H9 (cell line): ENCODE measurements around the gene VASH1. TPM values are rescaled to one million over a fixed set of nuclear protein-coding genes. Genes with fewer than 3 reads are reported as not detected.

Source experiments
- DNase-seq: peaks from one replicate; pipeline ENCODE4 v3.0.0-alpha.2; 2017
- H2AFZ ChIP-seq: one replicate; pipeline ENCODE4 v1.6.1; 2013; ENCODE audit warnings: mild to moderate bottlenecking, low read length, control low read depth, moderate library complexity
- H2AK5ac ChIP-seq: 2 replicates; pipeline ENCODE4 v1.6.1; 2013; ENCODE audit warnings: low read length, control low read depth, mixed read lengths; ENCODE audit not compliant: insufficient read length
- H2BK120ac ChIP-seq: one replicate; pipeline ENCODE4 v1.6.1; 2013; ENCODE audit warnings: low read depth, mild to moderate bottlenecking, low read length, control low read depth, inconsistent platforms; ENCODE audit not compliant: poor library complexity, severe bottlenecking
- H2BK12ac ChIP-seq: 2 replicates; pipeline ENCODE4 v1.6.1; 2013; ENCODE audit warnings: low read length, control low read depth, mixed read lengths, low read depth; ENCODE audit not compliant: insufficient read length
- H2BK15ac ChIP-seq: 2 replicates; pipeline ENCODE4 v1.6.1; 2013; ENCODE audit warnings: low read depth, low read length, control low read depth
- H2BK20ac ChIP-seq: one replicate; pipeline ENCODE4 v1.6.1; 2013; ENCODE audit warnings: low read depth, mild to moderate bottlenecking, low read length, control low read depth, inconsistent platforms; ENCODE audit not compliant: poor library complexity, severe bottlenecking
- H2BK5ac ChIP-seq: 2 replicates; pipeline ENCODE4 v1.6.1; 2013; ENCODE audit warnings: low read length, control low read depth, mixed read lengths; ENCODE audit not compliant: insufficient read length
- H3K14ac ChIP-seq: 2 replicates; pipeline ENCODE4 v1.6.1; 2013; ENCODE audit warnings: low read length, control low read depth; ENCODE audit not compliant: insufficient read depth
- H3K18ac ChIP-seq: 2 replicates; pipeline ENCODE4 v1.6.1; 2013; ENCODE audit warnings: low read depth, mild to moderate bottlenecking, mixed read lengths, low read length, control low read depth; ENCODE audit not compliant: insufficient read length
- H3K23ac ChIP-seq: 2 replicates; pipeline ENCODE4 v1.6.1; 2013; ENCODE audit warnings: low read length, control low read depth, mixed read lengths, low read depth; ENCODE audit not compliant: insufficient read length
- H3K23me2 ChIP-seq: 2 replicates; pipeline ENCODE4 v1.6.1; 2013; ENCODE audit warnings: low read depth, mild to moderate bottlenecking, mixed read lengths, low read length, control low read depth; ENCODE audit not compliant: insufficient read length, poor library complexity, severe bottlenecking
- H3K27ac ChIP-seq: 2 replicates; pipeline ENCODE4 v1.5.1; 2013; ENCODE audit warnings: low read length, control low read depth, mixed read lengths, low read depth; ENCODE audit not compliant: insufficient read length
- H3K27me3 ChIP-seq: 2 replicates; pipeline ENCODE4 v1.6.1; 2013; ENCODE audit warnings: low read length, control low read depth, inconsistent platforms; ENCODE audit not compliant: insufficient read depth
- H3K4ac ChIP-seq: 2 replicates; pipeline ENCODE4 v1.6.1; 2013; ENCODE audit warnings: low read depth, mild to moderate bottlenecking, control low read depth, inconsistent platforms, low read length, moderate library complexity
- H3K4me1 ChIP-seq: 2 replicates; pipeline ENCODE4 v1.6.1; 2013; ENCODE audit warnings: low read length, control low read depth, inconsistent platforms; ENCODE audit not compliant: insufficient read depth
- H3K4me2 ChIP-seq: 2 replicates; pipeline ENCODE4 v1.6.1; 2013; ENCODE audit warnings: low read length, control low read depth, mixed read lengths; ENCODE audit not compliant: insufficient read length, insufficient read depth
- H3K56ac ChIP-seq: 2 replicates; pipeline ENCODE4 v1.6.1; 2013; ENCODE audit warnings: low read depth, mild to moderate bottlenecking, mixed read lengths, low read length, control low read depth; ENCODE audit not compliant: insufficient read length
- H3K79me1 ChIP-seq: 2 replicates; pipeline ENCODE4 v1.6.1; 2013; ENCODE audit warnings: low read depth, mild to moderate bottlenecking, moderate library complexity, low read length, control low read depth, inconsistent platforms; ENCODE audit not compliant: insufficient read depth, poor library complexity, severe bottlenecking
- H3K79me2 ChIP-seq: 2 replicates; pipeline ENCODE4 v1.6.1; 2013; ENCODE audit warnings: low read length, control low read depth, inconsistent platforms; ENCODE audit not compliant: insufficient read depth
- H3K9ac ChIP-seq: 2 replicates; pipeline ENCODE4 v1.6.1; 2013; ENCODE audit warnings: low read length, control low read depth, mixed read lengths; ENCODE audit not compliant: insufficient read length; ENCODE audit errors: extremely low read depth
- H3K9me3 ChIP-seq: one replicate; pipeline ENCODE4 v1.6.1; 2013; ENCODE audit warnings: low read depth, low read length, inconsistent platforms; ENCODE audit not compliant: control insufficient read depth
- H3T11ph ChIP-seq: one replicate; pipeline ENCODE4 v1.6.1; 2013; ENCODE audit warnings: mild to moderate bottlenecking, low read length, control low read depth, inconsistent platforms
- H4K20me1 ChIP-seq: one replicate; pipeline ENCODE4 v1.6.1; 2013; ENCODE audit not compliant: control insufficient read depth, insufficient read length, insufficient read depth
- H4K5ac ChIP-seq: 2 replicates; pipeline ENCODE4 v1.6.1; 2013; ENCODE audit warnings: low read depth, mild to moderate bottlenecking, mixed read lengths, low read length, control low read depth; ENCODE audit not compliant: insufficient read length
- H4K8ac ChIP-seq: replicated peaks from 2 replicates; pipeline ENCODE4 v1.6.1; 2013; ENCODE audit warnings: low read length, control low read depth, mixed read lengths, low read depth; ENCODE audit not compliant: insufficient read length
- H4K91ac ChIP-seq: 2 replicates; pipeline ENCODE4 v1.6.1; 2013; ENCODE audit warnings: low read depth, mild to moderate bottlenecking, moderate library complexity, mixed read lengths, low read length, control low read depth; ENCODE audit not compliant: insufficient read length
- H3K27ac Mint-ChIP-seq, 3 experiments: 2 replicates in 2 of 3; 3 replicates in 1 of 3; pipeline ENCODE4 v1.8.0; 2020 to 2021; ENCODE audit warnings: mixed read lengths in 3 of 3, mild to moderate bottlenecking in 1 of 3, moderate library complexity in 1 of 3
- H3K27me3 Mint-ChIP-seq: 2 replicates; pipeline ENCODE4 v1.8.0; 2021; ENCODE audit warnings: low read depth, mild to moderate bottlenecking, moderate library complexity, mixed read lengths
- H3K36me3 Mint-ChIP-seq, 3 experiments: 2 replicates in 2 of 3; 3 replicates in 1 of 3; pipeline ENCODE4 v1.8.0; 2020 to 2021; ENCODE audit warnings: low read depth in 3 of 3, mixed read lengths in 3 of 3; ENCODE audit not compliant: insufficient read depth in 1 of 3
- H3K4me1 Mint-ChIP-seq, 2 experiments: 2 replicates each; pipeline ENCODE4 v1.8.0; 2020; ENCODE audit warnings: mixed read lengths in 2 of 2
- H3K4me3 Mint-ChIP-seq, 2 experiments: 2 replicates in 1 of 2; 3 replicates in 1 of 2; pipeline ENCODE4 v1.8.0; 2020 to 2021; ENCODE audit warnings: mild to moderate bottlenecking in 2 of 2, mixed read lengths in 2 of 2, moderate library complexity in 1 of 2
- H3K9me3 Mint-ChIP-seq, 2 experiments: 2 replicates in 1 of 2; 3 replicates in 1 of 2; pipeline ENCODE4 v1.8.0; 2020; ENCODE audit warnings: mild to moderate bottlenecking in 2 of 2, mixed read lengths in 2 of 2, moderate library complexity in 1 of 2
- WGBS: extraction: QIAGEN DNeasy Blood & Tissue Kit; methylation state at CpG from one replicate; pipeline ENCODE4 v1.1.7; 2013; ENCODE audit warnings: missing lambda C conversion rate, low lambda C conversion rate, mixed read lengths; ENCODE audit not compliant: insufficient read length; ENCODE audit errors: extremely low coverage; 5-methylcytosine and 5-hydroxymethylcytosine counted together
- total RNA-seq: library from RNA; stranded (reverse); gene quantifications from 2 replicates; pipeline ENCODE4 v1.2.1, GENCODE V29; 2021
- TF ChIP-seq, protein P1 (sequence below): fragments of 200-600 bp; sonication (generic); conservative IDR thresholded peaks from 3 replicates; pipeline ENCODE4 v1.8.0; 2021; ENCODE audit warnings: antibody characterized with exemption, mild to moderate bottlenecking

The VASH1 gene
- total RNA-seq, 1 experiment from 2014 or later = 5.8 TPM

DNA sequence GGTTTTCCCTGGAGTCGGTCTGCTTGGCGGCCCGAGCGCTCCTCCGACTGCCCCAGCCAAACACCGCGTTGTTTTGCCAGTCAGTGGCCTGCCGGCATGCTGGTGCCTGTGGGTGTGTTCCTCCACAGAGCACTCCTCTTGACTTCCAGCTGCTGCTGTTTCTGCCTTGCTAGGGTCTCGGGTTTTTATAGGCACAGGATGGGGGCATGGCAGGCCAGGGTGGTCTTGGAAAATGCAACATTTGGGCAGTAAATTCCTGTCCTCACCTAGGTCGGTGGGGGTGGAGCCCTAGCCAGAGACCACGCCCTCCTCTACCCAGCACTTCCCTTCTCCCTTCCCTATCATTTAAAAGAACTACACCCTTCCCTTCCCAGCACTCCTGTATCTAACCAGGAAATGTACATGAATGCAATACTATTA is 34.7 kb upstream of the VASH1 start:
- no peaks in the 10 kb centered on the region for H3K9me3 Mint-ChIP-seq

More for the DNA sequence above, 34.7 kb upstream of the VASH1 start:
- H2BK5ac ChIP-seq = no peak overlapping the region
- H3K4me2 ChIP-seq = peak overlapping the region; percentile 32
- H2BK15ac ChIP-seq = no peak overlapping the region
- H4K91ac ChIP-seq = no peak overlapping the region
- H3K18ac ChIP-seq = no peak overlapping the region
- H3K27ac ChIP-seq = no peak overlapping the region
- no peaks in the 10 kb centered on the region for H3K36me3 Mint-ChIP-seq
- no peak overlapping the region for H2BK20ac ChIP-seq
- no peak overlapping the region for H2AFZ ChIP-seq
- peaks cover 8 to 17% of the 10 kb centered on the region in 2 experiments for H3K4me1 Mint-ChIP-seq
- no peak overlapping the region for H3K56ac ChIP-seq
- no peaks in the 10 kb centered on the region for H3K23me2 ChIP-seq
- no peak overlapping the region for H3K14ac ChIP-seq
- H4K8ac ChIP-seq = no peak overlapping the region
- peak; percentile 58 for DNase-seq
- no peak overlapping the region for H3K4ac ChIP-seq
- no peak overlapping the region for H4K5ac ChIP-seq
- peak overlapping the region; percentile 28 to 32; a peak in 3 of 5 replicates for H3K4me3 Mint-ChIP-seq
- TF ChIP-seq, protein P1, sequence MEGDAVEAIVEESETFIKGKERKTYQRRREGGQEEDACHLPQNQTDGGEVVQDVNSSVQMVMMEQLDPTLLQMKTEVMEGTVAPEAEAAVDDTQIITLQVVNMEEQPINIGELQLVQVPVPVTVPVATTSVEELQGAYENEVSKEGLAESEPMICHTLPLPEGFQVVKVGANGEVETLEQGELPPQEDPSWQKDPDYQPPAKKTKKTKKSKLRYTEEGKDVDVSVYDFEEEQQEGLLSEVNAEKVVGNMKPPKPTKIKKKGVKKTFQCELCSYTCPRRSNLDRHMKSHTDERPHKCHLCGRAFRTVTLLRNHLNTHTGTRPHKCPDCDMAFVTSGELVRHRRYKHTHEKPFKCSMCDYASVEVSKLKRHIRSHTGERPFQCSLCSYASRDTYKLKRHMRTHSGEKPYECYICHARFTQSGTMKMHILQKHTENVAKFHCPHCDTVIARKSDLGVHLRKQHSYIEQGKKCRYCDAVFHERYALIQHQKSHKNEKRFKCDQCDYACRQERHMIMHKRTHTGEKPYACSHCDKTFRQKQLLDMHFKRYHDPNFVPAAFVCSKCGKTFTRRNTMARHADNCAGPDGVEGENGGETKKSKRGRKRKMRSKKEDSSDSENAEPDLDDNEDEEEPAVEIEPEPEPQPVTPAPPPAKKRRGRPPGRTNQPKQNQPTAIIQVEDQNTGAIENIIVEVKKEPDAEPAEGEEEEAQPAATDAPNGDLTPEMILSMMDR = no peak
- H3K27ac Mint-ChIP-seq = peak overlapping the region in 1 of 3 experiments; percentile 54; a peak in 1 of 7 replicates
- no peaks in the 10 kb centered on the region for H3K79me1 ChIP-seq
- no peaks in the 10 kb centered on the region for H3K27me3 ChIP-seq
- no peak overlapping the region for H3K9ac ChIP-seq
- no peaks in the 10 kb centered on the region for H3K9me3 ChIP-seq
- no peak overlapping the region for H2AK5ac ChIP-seq
- H3K27me3 Mint-ChIP-seq = peaks cover 7% of the 10 kb centered on the region; the same call in 1 of the 2 replicates
- no peaks in the 10 kb centered on the region for H4K20me1 ChIP-seq
- H3K79me2 ChIP-seq = no peaks in the 10 kb centered on the region
- no peak overlapping the region for H3K23ac ChIP-seq
- no peak overlapping the region for H2BK12ac ChIP-seq
- H3T11ph ChIP-seq = no peak overlapping the region
- no CpG with 5 or more reads among the region's 11 CpGs for WGBS
- no peak overlapping the region for H2BK120ac ChIP-seq
- H3K4me1 ChIP-seq = no peaks in the 10 kb centered on the region; the same call in 1 of the 2 replicates
